ENCODE results near the gene OR11H7.

DNA sequence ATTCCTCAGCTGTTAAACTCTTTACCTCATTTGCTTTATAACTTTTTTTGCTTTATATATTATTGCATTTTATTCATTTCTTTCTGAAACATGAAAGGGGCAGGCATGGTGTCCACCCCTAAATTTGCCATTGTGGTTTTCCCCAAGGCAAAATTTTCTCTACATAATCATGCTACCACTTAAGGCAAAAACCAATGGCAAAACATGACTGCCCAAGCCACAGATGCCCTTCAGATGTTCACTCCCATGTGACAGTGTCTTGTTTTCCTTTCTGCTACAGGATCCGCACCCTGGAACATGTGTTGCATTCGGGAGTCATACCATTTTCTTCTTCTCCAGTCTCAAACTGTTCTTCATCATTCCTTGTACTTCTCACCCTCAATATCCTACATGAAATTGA is 48.6 kb downstream of the OR11H7 start:
- TF ChIP-seq POLR2A (IDR thresholded peaks at IDR 0.05) (no peak), POLR2AphosphoS5 (IDR thresholded peaks at IDR 0.05) (no peak), EP300 (IDR thresholded peaks at IDR 0.05) (no peak)
- TF ChIP-seq, protein P1, sequence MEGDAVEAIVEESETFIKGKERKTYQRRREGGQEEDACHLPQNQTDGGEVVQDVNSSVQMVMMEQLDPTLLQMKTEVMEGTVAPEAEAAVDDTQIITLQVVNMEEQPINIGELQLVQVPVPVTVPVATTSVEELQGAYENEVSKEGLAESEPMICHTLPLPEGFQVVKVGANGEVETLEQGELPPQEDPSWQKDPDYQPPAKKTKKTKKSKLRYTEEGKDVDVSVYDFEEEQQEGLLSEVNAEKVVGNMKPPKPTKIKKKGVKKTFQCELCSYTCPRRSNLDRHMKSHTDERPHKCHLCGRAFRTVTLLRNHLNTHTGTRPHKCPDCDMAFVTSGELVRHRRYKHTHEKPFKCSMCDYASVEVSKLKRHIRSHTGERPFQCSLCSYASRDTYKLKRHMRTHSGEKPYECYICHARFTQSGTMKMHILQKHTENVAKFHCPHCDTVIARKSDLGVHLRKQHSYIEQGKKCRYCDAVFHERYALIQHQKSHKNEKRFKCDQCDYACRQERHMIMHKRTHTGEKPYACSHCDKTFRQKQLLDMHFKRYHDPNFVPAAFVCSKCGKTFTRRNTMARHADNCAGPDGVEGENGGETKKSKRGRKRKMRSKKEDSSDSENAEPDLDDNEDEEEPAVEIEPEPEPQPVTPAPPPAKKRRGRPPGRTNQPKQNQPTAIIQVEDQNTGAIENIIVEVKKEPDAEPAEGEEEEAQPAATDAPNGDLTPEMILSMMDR (IDR thresholded peaks at IDR 0.05), result no peak

Data from gastroesophageal sphincter (tissue), 3 donors.